ENCODE data around the gene FAM81B.

The FAM81B gene

DNA sequence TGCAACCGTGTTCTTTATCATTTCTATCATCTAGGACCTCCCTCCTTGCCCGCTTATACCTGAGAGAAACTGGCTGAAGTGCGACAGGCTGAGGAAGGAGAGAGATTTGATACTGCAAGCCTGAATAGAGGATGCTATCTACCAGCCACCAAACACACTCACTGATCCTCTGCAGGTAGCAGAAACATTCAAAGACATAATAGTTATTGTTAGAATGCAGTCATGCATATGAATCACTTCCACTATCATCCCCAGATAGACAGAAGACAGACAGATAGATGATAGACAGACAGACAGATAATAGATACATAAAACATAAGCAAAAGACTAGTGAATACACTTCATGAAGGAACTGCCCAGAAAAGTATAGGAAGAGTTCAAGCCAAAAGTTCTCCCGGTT lies 32.9 kb downstream of the FAM81B start:
- no peak overlapping the region for H3K4me3 ChIP-seq (ENCODE audit: insufficient read length, low read depth)
- no peaks in the 10 kb centered on the region for H3K9me3 ChIP-seq (ENCODE audit: insufficient read depth, low read length)
- no peak for DNase-seq (ENCODE audit: low read depth, low spot score)
- H3K4me1 ChIP-seq (ENCODE audit: insufficient read depth, insufficient read length) = no peaks in the 10 kb centered on the region
- no peak overlapping the region for H3K9ac ChIP-seq (ENCODE audit: insufficient read length, low read depth)
- TF ChIP-seq ZNF274 (IDR thresholded peaks at IDR 0.05; ENCODE audit: low read depth, low read length) (no peak), SUZ12 (IDR thresholded peaks at IDR 0.05; ENCODE audit: extremely low read depth, insufficient read depth, insufficient read length) (no peak), YY1 (IDR thresholded peaks at IDR 0.05; ENCODE audit: insufficient read depth, insufficient read length) (no peak)
- no peaks in the 10 kb centered on the region for H3K27me3 ChIP-seq (ENCODE audit: insufficient read depth, insufficient read length)
- no peaks in the 10 kb centered on the region for H3K36me3 ChIP-seq (ENCODE audit: insufficient read depth, insufficient read length, low read length)

DNA sequence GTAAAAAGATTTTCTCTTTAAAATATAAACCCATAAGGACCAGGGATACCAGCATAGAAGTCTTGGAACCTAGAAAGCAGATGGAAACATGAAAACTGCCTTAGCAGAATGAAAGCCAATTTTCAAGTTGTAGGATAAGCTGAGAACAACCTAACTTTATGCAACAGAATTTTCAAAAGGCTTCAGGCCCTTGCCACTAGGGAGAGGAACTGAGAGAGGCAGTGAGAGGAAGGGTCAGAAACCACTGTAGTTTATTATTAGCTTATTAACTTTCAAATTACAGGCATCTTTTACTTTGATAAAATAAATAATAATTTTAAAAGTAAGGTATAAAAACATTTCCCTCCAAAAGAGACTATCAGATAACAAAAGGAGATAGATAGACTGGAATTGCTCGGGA lies 33.4 kb downstream of the FAM81B start:
- H3K4me1 ChIP-seq (ENCODE audit: insufficient read depth, insufficient read length) = no peaks in the 10 kb centered on the region
- H3K4me3 ChIP-seq (ENCODE audit: insufficient read length, low read depth) = no peak overlapping the region
- no peak for DNase-seq (ENCODE audit: low read depth, low spot score)
- H3K27me3 ChIP-seq (ENCODE audit: insufficient read depth, insufficient read length) = no peaks in the 10 kb centered on the region
- no peak for TF ChIP-seq SUZ12 (IDR thresholded peaks at IDR 0.05; ENCODE audit: extremely low read depth, insufficient read depth, insufficient read length)
- TF ChIP-seq YY1 (IDR thresholded peaks at IDR 0.05; ENCODE audit: insufficient read depth, insufficient read length) = no peak
- no peak for TF ChIP-seq ZNF274 (IDR thresholded peaks at IDR 0.05; ENCODE audit: low read depth, low read length)
- no peak overlapping the region for H3K9ac ChIP-seq (ENCODE audit: insufficient read length, low read depth)
- H3K9me3 ChIP-seq (ENCODE audit: insufficient read depth, low read length) = no peaks in the 10 kb centered on the region
- H3K36me3 ChIP-seq (ENCODE audit: insufficient read depth, insufficient read length, low read length) = no peaks in the 10 kb centered on the region

DNA sequence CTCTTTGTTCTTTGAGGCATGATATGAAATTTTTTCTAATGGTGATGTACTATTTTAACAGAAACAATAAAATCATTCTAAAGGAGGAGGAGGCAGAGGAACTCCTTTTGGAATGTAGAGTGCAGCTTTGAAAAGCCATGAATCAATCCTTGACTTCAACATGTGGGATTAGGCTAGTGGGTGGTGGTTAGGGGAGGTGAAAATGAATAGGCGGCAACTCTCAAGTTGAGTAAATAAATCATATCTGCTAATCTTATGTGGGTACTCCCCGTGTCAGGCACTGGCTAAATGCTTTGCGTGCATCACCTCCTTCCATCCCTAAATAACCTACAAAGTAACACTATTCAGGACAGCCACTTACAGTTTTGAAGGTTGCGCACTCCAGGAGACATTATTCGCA lies 35.1 kb downstream of the FAM81B start:
- no peaks in the 10 kb centered on the region for H3K36me3 ChIP-seq (ENCODE audit: insufficient read depth, insufficient read length, low read length)
- TF ChIP-seq ZNF274 (IDR thresholded peaks at IDR 0.05; ENCODE audit: low read depth, low read length) (no peak), SUZ12 (IDR thresholded peaks at IDR 0.05; ENCODE audit: extremely low read depth, insufficient read depth, insufficient read length) (no peak), YY1 (IDR thresholded peaks at IDR 0.05; ENCODE audit: insufficient read depth, insufficient read length) (no peak)

DNA sequence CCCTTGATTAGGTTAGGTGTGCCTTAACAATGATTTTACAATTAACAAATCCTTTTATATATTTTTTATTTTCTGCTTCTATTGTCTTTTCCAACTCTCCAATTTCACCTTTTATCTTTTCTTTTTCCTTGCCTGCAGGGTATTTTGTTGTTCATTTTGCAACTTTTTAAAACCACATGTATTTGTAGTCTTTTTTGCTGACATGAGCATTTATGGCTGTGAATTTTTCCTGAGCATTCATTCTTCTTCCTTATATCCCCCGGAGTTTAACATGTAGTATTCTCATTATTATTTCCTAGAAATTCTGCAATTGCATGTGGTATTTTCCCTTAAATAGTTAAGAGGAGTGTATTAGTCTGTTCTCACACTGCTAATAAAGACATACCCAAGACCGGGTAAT lies 41.6 kb downstream of the FAM81B start:
- Histone ChIP-seq H3K9me3 (ENCODE audit: insufficient read depth, low read length) (no peaks in the 10 kb centered on the region), H3K9ac (ENCODE audit: insufficient read length, low read depth) (no peak overlapping the region), H3K4me3 (ENCODE audit: insufficient read length, low read depth) (no peak overlapping the region), H3K4me1 (ENCODE audit: insufficient read depth, insufficient read length) (no peaks in the 10 kb centered on the region), H3K36me3 (ENCODE audit: insufficient read depth, insufficient read length, low read length) (no peaks in the 10 kb centered on the region), H3K27me3 (ENCODE audit: insufficient read depth, insufficient read length) (no peaks in the 10 kb centered on the region)
- no peak for DNase-seq (ENCODE audit: low read depth, low spot score)
- TF ChIP-seq SUZ12 (IDR thresholded peaks at IDR 0.05; ENCODE audit: extremely low read depth, insufficient read depth, insufficient read length) = no peak
- TF ChIP-seq YY1 (IDR thresholded peaks at IDR 0.05; ENCODE audit: insufficient read depth, insufficient read length) = no peak
- TF ChIP-seq ZNF274 (IDR thresholded peaks at IDR 0.05; ENCODE audit: low read depth, low read length) = no peak

More for the DNA sequence above, 35.1 kb downstream of the FAM81B start:
- no peak overlapping the region for H3K4me3 ChIP-seq (ENCODE audit: insufficient read length, low read depth)
- H3K9me3 ChIP-seq (ENCODE audit: insufficient read depth, low read length) = no peaks in the 10 kb centered on the region
- no peak overlapping the region for H3K9ac ChIP-seq (ENCODE audit: insufficient read length, low read depth)
- no peak for DNase-seq (ENCODE audit: low read depth, low spot score)
- H3K4me1 ChIP-seq (ENCODE audit: insufficient read depth, insufficient read length) = no peaks in the 10 kb centered on the region
- no peaks in the 10 kb centered on the region for H3K27me3 ChIP-seq (ENCODE audit: insufficient read depth, insufficient read length)

DNA sequence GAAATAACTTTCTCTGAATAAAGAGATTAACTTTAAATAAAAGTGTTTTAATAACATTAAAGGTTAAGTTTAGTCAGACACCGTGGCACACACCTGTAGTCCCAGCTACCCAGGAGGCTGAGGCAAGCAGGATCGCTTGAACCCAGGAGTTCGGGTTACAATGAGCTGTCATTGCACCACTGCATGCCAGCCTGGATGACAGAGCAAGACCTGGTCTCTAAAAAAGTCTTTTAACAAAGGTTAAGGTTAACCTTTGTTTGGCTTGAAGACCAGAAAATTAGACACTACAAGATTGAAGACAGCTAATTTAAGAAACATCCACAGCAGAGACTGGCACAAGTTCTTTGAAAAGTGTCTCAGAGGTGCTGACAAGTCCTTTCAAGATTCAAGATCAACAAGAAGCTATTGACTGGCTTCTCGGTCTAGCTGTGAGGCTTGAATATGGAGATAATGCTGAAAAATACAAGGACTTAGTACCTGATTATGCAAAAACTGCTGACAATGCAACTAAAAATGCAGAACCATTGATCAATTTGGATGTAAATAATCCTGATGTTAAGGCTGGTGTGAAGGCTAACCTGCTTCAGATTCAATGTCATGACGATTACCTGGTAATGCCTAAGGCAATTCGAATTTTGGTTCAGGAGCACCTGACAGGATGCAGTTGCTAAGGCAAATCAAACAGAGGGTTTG lies 48.8 kb downstream of the FAM81B start:
- H3K4me3 ChIP-seq (ENCODE audit: insufficient read length, low read depth) = no peak overlapping the region
- H3K27me3 ChIP-seq (ENCODE audit: insufficient read depth, insufficient read length) = no peaks in the 10 kb centered on the region
- no peaks in the 10 kb centered on the region for H3K9me3 ChIP-seq (ENCODE audit: insufficient read depth, low read length)
- H3K4me1 ChIP-seq (ENCODE audit: insufficient read depth, insufficient read length) = no peaks in the 10 kb centered on the region
- no peak overlapping the region for H3K9ac ChIP-seq (ENCODE audit: insufficient read length, low read depth)
- H3K36me3 ChIP-seq (ENCODE audit: insufficient read depth, insufficient read length, low read length) = no peaks in the 10 kb centered on the region
- peak; percentile 52 for DNase-seq (ENCODE audit: low read depth, low spot score)
- no peak for TF ChIP-seq YY1 (IDR thresholded peaks at IDR 0.05; ENCODE audit: insufficient read depth, insufficient read length)
- no peak for TF ChIP-seq ZNF274 (IDR thresholded peaks at IDR 0.05; ENCODE audit: low read depth, low read length)
- TF ChIP-seq SUZ12 (IDR thresholded peaks at IDR 0.05; ENCODE audit: extremely low read depth, insufficient read depth, insufficient read length) = no peak

DNA sequence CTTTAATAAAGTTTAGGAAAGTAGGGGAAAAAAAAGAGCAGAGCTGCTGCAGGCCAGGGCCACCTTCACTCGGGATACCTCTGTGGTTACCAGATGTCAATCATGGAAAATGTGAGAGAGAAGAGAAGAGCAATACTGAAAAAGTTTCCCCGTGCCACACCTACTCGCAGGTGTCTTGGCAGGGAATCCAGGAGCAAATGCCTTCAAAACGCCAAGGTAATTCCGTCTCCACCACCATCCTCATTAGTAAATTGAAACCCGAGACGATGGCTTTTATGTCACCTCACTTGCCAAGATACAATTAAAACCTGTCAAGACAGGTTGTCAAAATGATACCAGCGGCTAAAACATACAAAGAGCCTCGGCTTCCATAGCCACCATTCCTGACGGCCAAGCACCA lies 49.7 kb downstream of the FAM81B start:
- DNase-seq (ENCODE audit: low read depth, low spot score) = no peak

DNA sequence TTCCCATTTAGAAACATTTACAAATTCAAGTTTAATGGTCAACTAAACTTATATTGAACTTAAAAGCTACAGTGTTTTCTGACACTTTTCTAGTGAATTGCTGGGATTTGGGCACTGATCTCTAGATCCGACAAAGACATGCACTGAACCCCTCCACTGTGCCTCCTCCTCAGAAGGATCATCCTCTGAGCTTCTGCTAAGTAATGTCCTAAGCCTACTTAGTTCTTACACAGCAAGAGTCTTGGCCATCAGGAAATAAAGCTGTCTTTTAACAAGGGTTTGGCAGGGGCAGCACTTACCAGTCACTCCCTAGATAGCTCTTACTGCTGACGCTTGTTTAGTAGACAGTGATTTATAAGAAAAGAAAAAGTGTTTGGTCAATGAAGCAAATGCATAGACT lies 50.5 kb downstream of the FAM81B start:
- DNase-seq (ENCODE audit: low read depth, low spot score) = no peak
- TF ChIP-seq ZNF274 (IDR thresholded peaks at IDR 0.05; ENCODE audit: low read depth, low read length) (no peak), YY1 (IDR thresholded peaks at IDR 0.05; ENCODE audit: insufficient read depth, insufficient read length) (no peak), SUZ12 (IDR thresholded peaks at IDR 0.05; ENCODE audit: extremely low read depth, insufficient read depth, insufficient read length) (no peak)
- H3K4me3 ChIP-seq (ENCODE audit: insufficient read length, low read depth) = no peak overlapping the region
- H3K9me3 ChIP-seq (ENCODE audit: insufficient read depth, low read length) = no peaks in the 10 kb centered on the region
- no peaks in the 10 kb centered on the region for H3K4me1 ChIP-seq (ENCODE audit: insufficient read depth, insufficient read length)
- H3K36me3 ChIP-seq (ENCODE audit: insufficient read depth, insufficient read length, low read length) = no peaks in the 10 kb centered on the region
- H3K9ac ChIP-seq (ENCODE audit: insufficient read length, low read depth) = no peak overlapping the region
- no peaks in the 10 kb centered on the region for H3K27me3 ChIP-seq (ENCODE audit: insufficient read depth, insufficient read length)

More for the DNA sequence above, 49.7 kb downstream of the FAM81B start:
- H3K9me3 ChIP-seq (ENCODE audit: insufficient read depth, low read length) = no peaks in the 10 kb centered on the region
- H3K4me1 ChIP-seq (ENCODE audit: insufficient read depth, insufficient read length) = no peaks in the 10 kb centered on the region
- no peaks in the 10 kb centered on the region for H3K36me3 ChIP-seq (ENCODE audit: insufficient read depth, insufficient read length, low read length)
- no peak for TF ChIP-seq YY1 (IDR thresholded peaks at IDR 0.05; ENCODE audit: insufficient read depth, insufficient read length)
- TF ChIP-seq ZNF274 (IDR thresholded peaks at IDR 0.05; ENCODE audit: low read depth, low read length) = no peak
- no peak for TF ChIP-seq SUZ12 (IDR thresholded peaks at IDR 0.05; ENCODE audit: extremely low read depth, insufficient read depth, insufficient read length)
- no peak overlapping the region for H3K4me3 ChIP-seq (ENCODE audit: insufficient read length, low read depth)
- no peak overlapping the region for H3K9ac ChIP-seq (ENCODE audit: insufficient read length, low read depth)
- H3K27me3 ChIP-seq (ENCODE audit: insufficient read depth, insufficient read length) = no peaks in the 10 kb centered on the region

Measured in NT2/D1 (cell line).